PC-9 (cell line): ENCODE measurements around the gene GIGYF1. TPM values are rescaled to one million over a fixed set of nuclear protein-coding genes. Genes with fewer than 3 reads are reported as not detected.
A peak's percentile ranks its signal among the peaks of the same experiment; 100 is the strongest.

Experiments
- BruUV-seq: library from RNA; stranded (reverse); fragments of 400-500 nt; replicated peaks from 2 replicates; lab custom pipeline; 2021; lab: Mats Ljungman, UMichigan
- CTCF ChIA-PET: fragments of 300-600 bp; sonication (Branson Sonifier 250); formaldehyde crosslinking; loops from one replicate; lab custom pipeline; 2022; ENCODE audit warnings: antibody characterized with exemption; lab: Charles Lee
- POLR2A ChIA-PET: fragments of 300-600 bp; sonication (Branson Sonifier 250); formaldehyde crosslinking; loops from one replicate; lab custom pipeline; 2022; ENCODE audit warnings: antibody characterized with exemption; ENCODE audit not compliant: unreplicated experiment; lab: Charles Lee
- DNase-seq, 2 experiments: peaks; one replicate each; pipeline versions ENCODE4 v3.0.0 to v3.0.0-alpha.2; 2015 to 2022; ENCODE audit warnings: mixed read lengths in 1 of 2
- H2AFZ ChIP-seq: fragments of 200-600 bp; sonication (generic); 2 replicates; pipeline ENCODE4 v1.8.1; 2017; ENCODE audit warnings: antibody characterized with exemption
- H3F3A ChIP-seq: fragments of 200-600 bp; sonication (generic); 2 replicates; pipeline ENCODE4 v1.8.1; 2017; ENCODE audit warnings: antibody characterized with exemption, mild to moderate bottlenecking, low read depth; ENCODE audit not compliant: insufficient read depth
- H3K27ac ChIP-seq: fragments of 200-600 bp; sonication (generic); 2 replicates; pipeline ENCODE4 v1.6.1; 2016; ENCODE audit warnings: mixed run types
- H3K27me3 ChIP-seq: fragments of 200-600 bp; sonication (generic); 2 replicates; pipeline ENCODE4 v1.6.1; 2016; ENCODE audit warnings: low read depth, mixed run types; ENCODE audit not compliant: insufficient read depth
- H3K36me3 ChIP-seq: fragments of 200-600 bp; sonication (generic); 2 replicates; pipeline ENCODE4 v1.6.1; 2016; ENCODE audit warnings: low read depth, mixed run types
- H3K4me1 ChIP-seq: fragments of 200-600 bp; sonication (generic); replicated peaks from 2 replicates; pipeline ENCODE4 v1.6.1; 2016; ENCODE audit warnings: mixed run types; ENCODE audit not compliant: insufficient read depth
- H3K4me2 ChIP-seq: fragments of 200-600 bp; sonication (generic); 2 replicates; pipeline ENCODE4 v1.6.1; 2017; ENCODE audit warnings: mixed run types
- H3K4me3 ChIP-seq: fragments of 200-600 bp; sonication (generic); 2 replicates; pipeline ENCODE4 v1.6.1; 2016; ENCODE audit warnings: mixed run types
- H3K79me2 ChIP-seq: fragments of 200-600 bp; sonication (generic); 2 replicates; pipeline ENCODE4 v1.6.1; 2017; ENCODE audit warnings: low read depth, mixed run types
- H3K9me2 ChIP-seq: fragments of 200-600 bp; sonication (generic); 2 replicates; pipeline ENCODE4 v1.8.1; 2017; ENCODE audit warnings: mild to moderate bottlenecking; ENCODE audit not compliant: insufficient read depth
- H3K9me3 ChIP-seq: fragments of 200-600 bp; sonication (generic); 2 replicates; pipeline ENCODE4 v1.8.1; 2016; ENCODE audit warnings: low read depth; ENCODE audit not compliant: insufficient read depth
- H4K20me1 ChIP-seq: fragments of 200-600 bp; sonication (generic); 2 replicates; pipeline ENCODE4 v1.8.1; 2017; ENCODE audit not compliant: insufficient read depth
- CTCF ChIP-seq: fragments of 200-600 bp; sonication (generic); conservative IDR thresholded peaks from 2 replicates; pipeline ENCODE4 v1.6.1; 2017; ENCODE audit warnings: mixed run types, antibody characterized with exemption, mild to moderate bottlenecking, moderate library complexity
- EZH2 ChIP-seq: fragments of 200-600 bp; sonication (generic); IDR thresholded peaks from 2 replicates; pipeline ENCODE4 v1.8.0; 2017; ENCODE audit warnings: antibody characterized with exemption, low read depth
- intact Hi-C: fragments of 100-400 bp; cut with micrococcal nuclease; formaldehyde crosslinking; loops from one replicate; pipeline ENCODE4 v1.10.0; 2022; ENCODE audit not compliant: unreplicated experiment
- total RNA-seq: library from RNA; stranded (reverse); gene quantifications from 2 replicates; pipeline ENCODE4 v1.2.3, GENCODE V29; 2021

GIGYF1 gene
- total RNA-seq, 1 experiment from 2014 or later = 55.1 TPM

DNA sequence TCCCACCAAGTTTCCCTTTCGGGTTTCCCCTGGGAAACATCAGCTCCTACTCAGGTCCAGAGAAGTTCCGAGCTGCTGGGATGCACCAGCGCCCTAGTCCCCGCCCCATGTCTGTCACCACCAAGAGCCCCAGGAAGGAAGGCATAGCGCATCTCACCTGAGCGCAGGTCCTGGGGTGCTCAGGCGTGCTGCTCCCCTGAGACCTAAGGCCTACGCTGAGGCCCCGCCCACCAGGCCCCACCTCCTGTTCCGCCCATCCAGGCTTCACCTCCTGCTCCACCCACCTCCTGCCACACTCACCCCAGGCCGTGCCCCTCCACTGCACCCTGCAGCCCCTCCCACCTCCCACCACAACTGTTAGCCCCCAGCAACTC is 51.5 kb downstream of the GIGYF1 start:
- ChIA-PET POLR2A (no interaction called here), CTCF (interaction anchor here (0.9 kb wide), 1 partner anchor 49 kb away, joined by 3 read pairs; no protein-coding TSS in a partner anchor)
- Histone ChIP-seq H3F3A (peaks cover 7% of the 10 kb centered on the region; the same call in 1 of the 2 replicates), H3K36me3 (no peaks in the 10 kb centered on the region), H3K4me2 (no peak overlapping the region), H3K9me3 (no peaks in the 10 kb centered on the region), H4K20me1 (no peaks in the 10 kb centered on the region), H3K79me2 (no peaks in the 10 kb centered on the region), H3K9me2 (no peaks in the 10 kb centered on the region), H3K27me3 (no peaks in the 10 kb centered on the region), H3K27ac (no peak overlapping the region), H2AFZ (no peak overlapping the region), H3K4me3 (no peak overlapping the region), H3K4me1 (no peaks in the 10 kb centered on the region)
- TF ChIP-seq CTCF (no peak), EZH2 (no peak)
- no TSS peak for BruUV-seq
- DNase-seq = peak in 1 of 2 experiments; percentile 39
- intact Hi-C loops = no loop called here

- Histone ChIP-seq H3K27ac (no peak overlapping the region), H3K36me3 (no peaks in the 10 kb centered on the region), H3K27me3 (no peaks in the 10 kb centered on the region), H3K9me2 (no peaks in the 10 kb centered on the region), H3F3A (peaks cover 7% of the 10 kb centered on the region; the same call in 1 of the 2 replicates), H3K4me1 (no peaks in the 10 kb centered on the region), H2AFZ (no peak overlapping the region), H3K4me3 (no peak overlapping the region), H3K79me2 (no peaks in the 10 kb centered on the region), H4K20me1 (no peaks in the 10 kb centered on the region), H3K4me2 (no peak overlapping the region), H3K9me3 (no peaks in the 10 kb centered on the region)
- no TSS peak for BruUV-seq
- POLR2A ChIA-PET = no interaction called here
- no peak for TF ChIP-seq CTCF
- no peak for TF ChIP-seq EZH2
- DNase-seq = no peak
- CTCF ChIA-PET = interaction anchor here (0.9 kb wide), 1 partner anchor 49 kb away, joined by 3 read pairs; no protein-coding TSS in a partner anchor
- intact Hi-C loops = no loop called here
These were observed 52.1 kb downstream of the GIGYF1 start for GRCh38 chr7:100641860-100642533.

- no peak for DNase-seq
- Histone ChIP-seq H3K36me3 (no peaks in the 10 kb centered on the region), H3K4me2 (no peak within 1 kb of the TSS), H3K4me3 (no peak within 1 kb of the TSS), H3K4me1 (no peaks in the 10 kb centered on the region), H3K9me3 (no peaks in the 10 kb centered on the region), H3K27me3 (no peaks in the 10 kb centered on the region), H3K9me2 (no peaks in the 10 kb centered on the region), H3F3A (peaks cover 8% of the 10 kb centered on the region), H2AFZ (no peak within 1 kb of the TSS), H3K79me2 (no peaks in the 10 kb centered on the region), H4K20me1 (no peaks in the 10 kb centered on the region), H3K27ac (no peak within 1 kb of the TSS)
- BruUV-seq = no TSS peak
- intact Hi-C loops = no loop called here
- TF ChIP-seq EZH2 (no peak), CTCF (no peak)
- CTCF ChIA-PET = no interaction called here
- POLR2A ChIA-PET = no interaction called here
These were observed 52.6 kb downstream of the GIGYF1 start, which contains the start of gene TFR2 for GRCh38 chr7:100641463-100641859. TFR2 (minus strand) TSS chr7:100641552; CDS start chr7:100641509, 43 bp downstream.
